Breast epithelium (tissue), 3 donors: ENCODE results near the gene FIBCD1.

ENCODE experiments used
- POLR2A ChIP-seq: fragments of 450-650 bp; IDR thresholded peaks from one replicate; pipeline ENCODE4 v1.6.1; 2016; ENCODE audit warnings: antibody characterized with exemption, mild to moderate bottlenecking, moderate library complexity
- POLR2AphosphoS5 ChIP-seq, 3 donors: sonication (generic); formaldehyde crosslinking; IDR thresholded peaks; one replicate each; pipeline ENCODE4 v1.6.1; 2017; ENCODE audit warnings: antibody characterized with exemption in 3 of 3
- TF ChIP-seq, protein P1 (sequence below), 3 donors: fragments of 450-650 bp; IDR thresholded peaks; one replicate each; pipeline ENCODE4 v1.5.1; 2016 to 2017; ENCODE audit warnings: antibody characterized with exemption in 3 of 3, mild to moderate bottlenecking in 3 of 3, moderate library complexity in 3 of 3

DNA sequence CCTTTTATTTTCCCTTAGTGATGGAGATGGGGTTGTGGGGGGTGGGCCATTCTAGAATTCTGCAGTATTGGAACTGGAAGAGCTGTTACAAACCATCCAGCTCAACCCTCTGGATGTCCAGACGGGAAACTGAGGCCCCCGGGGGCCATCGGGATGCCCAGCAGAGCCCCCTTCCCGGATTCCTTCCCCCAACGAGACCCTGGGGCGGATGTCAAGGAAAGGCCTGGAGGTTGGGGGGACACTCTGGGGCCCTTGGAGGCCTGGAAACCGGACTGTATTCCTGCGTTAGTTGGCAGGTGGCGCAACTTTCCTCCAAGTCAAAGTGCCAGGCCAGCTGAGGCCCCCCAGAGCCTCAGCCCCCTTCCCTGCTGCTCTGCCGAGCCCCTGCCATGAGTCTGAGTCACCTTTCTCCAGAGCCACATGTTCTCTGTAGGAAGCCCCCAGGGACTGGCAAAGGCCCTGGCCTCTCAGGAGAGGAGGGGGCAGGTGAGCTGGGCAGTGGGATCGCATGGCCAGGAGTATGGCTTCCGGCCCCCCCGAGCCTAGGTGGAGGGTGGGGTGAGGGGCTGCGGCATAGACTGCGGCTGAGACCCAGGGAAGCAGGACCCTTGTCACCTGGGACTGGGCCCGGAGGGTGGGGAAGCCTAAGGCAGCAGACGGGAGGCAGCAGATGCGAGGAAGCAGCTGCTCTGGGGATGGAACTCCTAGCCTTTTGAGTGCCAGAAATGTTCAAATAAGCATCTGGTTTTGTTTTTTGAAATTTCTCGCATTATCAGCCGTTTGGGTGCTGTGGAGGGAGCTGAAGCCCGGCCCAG is 17.8 kb upstream of the FIBCD1 start:
- TF ChIP-seq, protein P1, sequence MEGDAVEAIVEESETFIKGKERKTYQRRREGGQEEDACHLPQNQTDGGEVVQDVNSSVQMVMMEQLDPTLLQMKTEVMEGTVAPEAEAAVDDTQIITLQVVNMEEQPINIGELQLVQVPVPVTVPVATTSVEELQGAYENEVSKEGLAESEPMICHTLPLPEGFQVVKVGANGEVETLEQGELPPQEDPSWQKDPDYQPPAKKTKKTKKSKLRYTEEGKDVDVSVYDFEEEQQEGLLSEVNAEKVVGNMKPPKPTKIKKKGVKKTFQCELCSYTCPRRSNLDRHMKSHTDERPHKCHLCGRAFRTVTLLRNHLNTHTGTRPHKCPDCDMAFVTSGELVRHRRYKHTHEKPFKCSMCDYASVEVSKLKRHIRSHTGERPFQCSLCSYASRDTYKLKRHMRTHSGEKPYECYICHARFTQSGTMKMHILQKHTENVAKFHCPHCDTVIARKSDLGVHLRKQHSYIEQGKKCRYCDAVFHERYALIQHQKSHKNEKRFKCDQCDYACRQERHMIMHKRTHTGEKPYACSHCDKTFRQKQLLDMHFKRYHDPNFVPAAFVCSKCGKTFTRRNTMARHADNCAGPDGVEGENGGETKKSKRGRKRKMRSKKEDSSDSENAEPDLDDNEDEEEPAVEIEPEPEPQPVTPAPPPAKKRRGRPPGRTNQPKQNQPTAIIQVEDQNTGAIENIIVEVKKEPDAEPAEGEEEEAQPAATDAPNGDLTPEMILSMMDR (IDR thresholded peaks at IDR 0.05), result no peak
- no peak for TF ChIP-seq POLR2A
- no peak for TF ChIP-seq POLR2AphosphoS5 (IDR thresholded peaks at IDR 0.05)
